ENCODE data around the gene CD82. TPM values are rescaled to one million over a fixed set of nuclear protein-coding genes. Genes with fewer than 3 reads are reported as not detected.

The CD82 gene, protein sequence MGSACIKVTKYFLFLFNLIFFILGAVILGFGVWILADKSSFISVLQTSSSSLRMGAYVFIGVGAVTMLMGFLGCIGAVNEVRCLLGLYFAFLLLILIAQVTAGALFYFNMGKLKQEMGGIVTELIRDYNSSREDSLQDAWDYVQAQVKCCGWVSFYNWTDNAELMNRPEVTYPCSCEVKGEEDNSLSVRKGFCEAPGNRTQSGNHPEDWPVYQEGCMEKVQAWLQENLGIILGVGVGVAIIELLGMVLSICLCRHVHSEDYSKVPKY
- 100 to 1,000 TPM in 3 of 4 donors, 10 to 100 TPM in 1; 77.6 to 155 (median 118) TPM for total RNA-seq

DNA sequence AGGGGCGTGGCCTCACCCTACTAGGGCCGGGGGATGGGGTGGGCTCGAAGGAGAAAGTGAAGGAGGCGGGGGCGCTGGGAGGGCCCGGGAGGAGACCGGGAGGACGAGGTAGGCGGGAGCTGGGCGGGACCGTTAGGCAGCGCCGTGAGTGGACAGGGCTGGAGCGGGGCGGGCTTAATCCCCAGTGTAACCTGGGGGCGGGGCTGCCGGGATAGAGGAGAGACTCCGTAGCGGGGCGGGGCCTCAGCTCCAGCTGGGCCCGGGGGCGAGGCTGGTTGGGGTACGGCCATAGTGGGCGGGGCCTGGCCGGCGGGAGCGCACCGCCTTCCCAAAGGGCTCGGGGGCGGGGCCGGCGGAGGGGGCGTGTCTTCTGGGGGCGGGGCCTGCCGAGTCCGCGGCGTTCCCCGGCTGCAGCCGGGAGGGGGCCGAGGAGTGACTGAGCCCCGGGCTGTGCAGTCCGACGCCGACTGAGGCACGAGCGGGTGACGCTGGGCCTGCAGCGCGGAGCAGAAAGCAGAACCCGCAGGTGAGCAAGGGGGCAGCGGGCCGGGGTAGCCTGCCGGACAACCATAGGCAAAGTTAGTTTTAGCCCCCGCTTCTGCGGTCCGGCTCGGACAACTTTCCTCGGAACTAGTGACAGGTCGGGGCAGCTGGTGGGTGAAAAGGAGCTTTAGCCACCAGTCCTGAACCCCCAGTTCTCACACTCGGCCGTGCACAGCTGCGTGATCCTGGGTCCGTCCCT lies at the start of gene CD82:
TSS of gene CD82 (plus strand) at position 453 of the 742 bp plus-strand sequence. CDS start 29,000 bp downstream, outside the sequence.
- Histone ChIP-seq H3K27me3 (no peaks in the 10 kb centered on the region), H3K27ac (peak within 1 kb of the TSS; percentile 99), H3K9me3 (no peaks in the 10 kb centered on the region), H3K36me3 (no peaks in the 10 kb centered on the region), H3K4me1 (peaks cover 91% of the 10 kb centered on the region), H3K4me3 (peak within 1 kb of the TSS; percentile 60)
- WGBS = under 1% methylated on average over 31 of the region's 64 CpGs
- peak; percentile 100 for DNase-seq (ENCODE audit: low spot score in 2 of 2)
- TF ChIP-seq POLR2A (IDR thresholded peaks at IDR 0.05) (no peak), POLR2AphosphoS5 (IDR thresholded peaks at IDR 0.05) (peak in 1 of 3 donors; percentile 15), EP300 (IDR thresholded peaks at IDR 0.05) (no peak)
- TF ChIP-seq, protein P1, sequence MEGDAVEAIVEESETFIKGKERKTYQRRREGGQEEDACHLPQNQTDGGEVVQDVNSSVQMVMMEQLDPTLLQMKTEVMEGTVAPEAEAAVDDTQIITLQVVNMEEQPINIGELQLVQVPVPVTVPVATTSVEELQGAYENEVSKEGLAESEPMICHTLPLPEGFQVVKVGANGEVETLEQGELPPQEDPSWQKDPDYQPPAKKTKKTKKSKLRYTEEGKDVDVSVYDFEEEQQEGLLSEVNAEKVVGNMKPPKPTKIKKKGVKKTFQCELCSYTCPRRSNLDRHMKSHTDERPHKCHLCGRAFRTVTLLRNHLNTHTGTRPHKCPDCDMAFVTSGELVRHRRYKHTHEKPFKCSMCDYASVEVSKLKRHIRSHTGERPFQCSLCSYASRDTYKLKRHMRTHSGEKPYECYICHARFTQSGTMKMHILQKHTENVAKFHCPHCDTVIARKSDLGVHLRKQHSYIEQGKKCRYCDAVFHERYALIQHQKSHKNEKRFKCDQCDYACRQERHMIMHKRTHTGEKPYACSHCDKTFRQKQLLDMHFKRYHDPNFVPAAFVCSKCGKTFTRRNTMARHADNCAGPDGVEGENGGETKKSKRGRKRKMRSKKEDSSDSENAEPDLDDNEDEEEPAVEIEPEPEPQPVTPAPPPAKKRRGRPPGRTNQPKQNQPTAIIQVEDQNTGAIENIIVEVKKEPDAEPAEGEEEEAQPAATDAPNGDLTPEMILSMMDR (IDR thresholded peaks at IDR 0.05) = peak in 1 of 2 donors; percentile 41

DNA sequence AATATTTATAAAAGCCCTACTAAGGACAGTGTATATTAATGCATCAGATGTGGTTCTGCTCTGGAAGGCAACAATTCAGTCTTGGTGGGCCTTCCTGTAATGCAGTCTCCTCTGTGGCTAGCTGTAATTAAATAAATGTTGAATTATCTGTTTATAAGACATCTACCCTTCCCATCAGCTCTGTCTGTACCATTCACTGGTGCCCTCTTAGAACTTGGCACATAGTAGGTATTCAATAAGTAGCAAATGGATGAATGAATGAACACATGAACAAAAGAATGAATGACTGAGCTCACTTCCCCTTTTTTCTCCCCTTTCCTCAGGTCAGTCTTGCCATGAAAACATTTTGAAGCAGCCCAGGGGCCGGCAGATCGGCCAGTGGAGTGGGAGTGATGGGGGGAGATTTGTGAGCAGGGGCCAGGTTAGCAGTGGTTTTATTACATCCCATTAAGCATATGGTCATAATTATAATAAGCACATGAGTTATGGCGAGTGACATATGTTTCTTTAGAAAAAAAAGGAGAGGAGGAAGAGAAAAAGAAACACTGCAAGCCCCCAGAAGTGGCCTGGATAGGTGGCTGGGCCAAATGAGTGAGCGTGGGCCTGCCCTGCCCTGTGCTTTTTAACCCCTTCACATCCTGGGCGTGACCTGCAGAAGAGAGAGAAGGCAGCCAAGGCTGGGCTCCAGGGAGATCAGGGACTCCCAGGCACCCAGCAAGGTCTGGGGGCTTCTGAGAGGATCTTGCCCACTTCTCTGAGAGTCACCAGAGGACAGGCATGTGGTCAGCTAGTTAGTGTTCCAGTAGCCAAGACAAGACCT lies 48.6 kb upstream of the CD82 start:
- 63% methylated on average over 5 of the region's 5 CpGs for WGBS
- Histone ChIP-seq H3K9me3 (no peaks in the 10 kb centered on the region), H3K27ac (no peak overlapping the region), H3K27me3 (peaks cover 24% of the 10 kb centered on the region), H3K4me3 (no peak overlapping the region), H3K36me3 (no peaks in the 10 kb centered on the region), H3K4me1 (peaks cover 5% of the 10 kb centered on the region)
- TF ChIP-seq POLR2A (IDR thresholded peaks at IDR 0.05) (no peak), POLR2AphosphoS5 (IDR thresholded peaks at IDR 0.05) (no peak), EP300 (IDR thresholded peaks at IDR 0.05) (no peak)
- TF ChIP-seq, protein P1 (IDR thresholded peaks at IDR 0.05) = no peak
- DNase-seq (ENCODE audit: low spot score in 2 of 2) = no peak

DNA sequence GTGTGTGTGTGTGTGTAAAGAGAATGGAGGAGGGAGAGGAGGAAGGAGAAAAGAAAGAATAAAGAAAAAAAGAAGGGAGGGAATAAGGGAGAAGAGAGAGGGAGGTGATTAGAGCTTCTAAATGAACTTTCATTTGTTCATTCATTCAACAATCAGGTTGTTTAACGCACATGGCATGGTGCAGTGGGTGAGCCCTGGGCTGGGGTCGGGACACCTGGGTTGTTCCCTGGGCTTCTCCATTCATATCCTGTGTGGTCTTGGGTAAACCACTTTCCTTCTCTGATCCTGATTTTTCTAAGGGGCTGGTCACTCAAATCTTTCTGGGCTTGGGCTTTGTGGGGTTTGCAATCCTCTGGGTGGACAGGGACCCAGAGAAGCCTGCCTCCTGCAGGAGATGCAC lies 47.9 kb upstream of the CD82 start:
- DNase-seq (ENCODE audit: low spot score in 2 of 2) = no peak
- peaks cover 5% of the 10 kb centered on the region for H3K4me1 ChIP-seq
- no peak overlapping the region for H3K4me3 ChIP-seq
- peaks cover 24% of the 10 kb centered on the region for H3K27me3 ChIP-seq
- no peaks in the 10 kb centered on the region for H3K9me3 ChIP-seq
- WGBS = 79% methylated on average over 2 of the region's 2 CpGs
- TF ChIP-seq POLR2AphosphoS5 (IDR thresholded peaks at IDR 0.05) = no peak
- TF ChIP-seq EP300 (IDR thresholded peaks at IDR 0.05) = no peak
- no peak for TF ChIP-seq POLR2A (IDR thresholded peaks at IDR 0.05)
- TF ChIP-seq, protein P1 (IDR thresholded peaks at IDR 0.05) = no peak
- no peak overlapping the region for H3K27ac ChIP-seq
- H3K36me3 ChIP-seq = no peaks in the 10 kb centered on the region

DNA sequence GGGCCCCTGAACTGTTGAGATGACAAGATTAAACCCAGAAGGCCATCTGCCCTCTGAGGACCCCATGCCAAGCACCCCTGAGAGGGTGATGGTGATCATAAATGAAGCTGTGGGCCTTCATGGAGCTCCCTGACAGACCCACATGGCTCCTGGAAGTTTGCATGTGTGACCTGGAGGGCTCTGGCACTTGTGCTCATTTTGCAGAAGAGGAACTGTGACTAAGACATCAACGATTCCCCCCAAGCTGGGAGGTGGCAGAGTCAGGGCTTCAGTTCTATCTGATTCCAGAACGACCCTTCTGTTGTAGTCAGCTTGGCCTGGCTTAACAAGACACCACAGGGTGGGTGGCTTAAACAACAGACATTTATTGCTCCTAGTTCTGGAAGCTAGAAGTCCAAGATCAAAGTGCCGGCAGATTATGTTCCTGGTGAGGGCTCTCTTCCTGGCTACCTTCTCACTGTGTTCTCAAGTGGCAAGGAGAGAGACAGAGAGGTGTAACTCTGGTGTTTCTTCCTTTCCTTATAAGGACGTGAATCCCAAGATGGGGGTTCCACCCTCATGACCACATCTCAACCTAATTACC lies 46.4 kb upstream of the CD82 start:
- Histone ChIP-seq H3K27me3 (peaks cover 24% of the 10 kb centered on the region), H3K9me3 (no peaks in the 10 kb centered on the region), H3K27ac (no peak overlapping the region), H3K4me1 (peaks cover 5% of the 10 kb centered on the region), H3K36me3 (no peaks in the 10 kb centered on the region), H3K4me3 (no peak overlapping the region)
- DNase-seq (ENCODE audit: low spot score in 2 of 2) = no peak
- 91% methylated on average over 2 of the region's 4 CpGs for WGBS
- TF ChIP-seq POLR2AphosphoS5 (IDR thresholded peaks at IDR 0.05) (no peak), POLR2A (IDR thresholded peaks at IDR 0.05) (no peak)
- TF ChIP-seq, protein P1 (IDR thresholded peaks at IDR 0.05) = no peak
